ENCODE results near the gene THSD4.
A peak's percentile ranks its signal among the peaks of the same experiment; 100 is the strongest.
"Not testable (repeated sequence)": the region's sequence is repeated elsewhere in the genome, so short reads cannot be mapped to it uniquely, and the experiment has no call there.

THSD4 gene

DNA sequence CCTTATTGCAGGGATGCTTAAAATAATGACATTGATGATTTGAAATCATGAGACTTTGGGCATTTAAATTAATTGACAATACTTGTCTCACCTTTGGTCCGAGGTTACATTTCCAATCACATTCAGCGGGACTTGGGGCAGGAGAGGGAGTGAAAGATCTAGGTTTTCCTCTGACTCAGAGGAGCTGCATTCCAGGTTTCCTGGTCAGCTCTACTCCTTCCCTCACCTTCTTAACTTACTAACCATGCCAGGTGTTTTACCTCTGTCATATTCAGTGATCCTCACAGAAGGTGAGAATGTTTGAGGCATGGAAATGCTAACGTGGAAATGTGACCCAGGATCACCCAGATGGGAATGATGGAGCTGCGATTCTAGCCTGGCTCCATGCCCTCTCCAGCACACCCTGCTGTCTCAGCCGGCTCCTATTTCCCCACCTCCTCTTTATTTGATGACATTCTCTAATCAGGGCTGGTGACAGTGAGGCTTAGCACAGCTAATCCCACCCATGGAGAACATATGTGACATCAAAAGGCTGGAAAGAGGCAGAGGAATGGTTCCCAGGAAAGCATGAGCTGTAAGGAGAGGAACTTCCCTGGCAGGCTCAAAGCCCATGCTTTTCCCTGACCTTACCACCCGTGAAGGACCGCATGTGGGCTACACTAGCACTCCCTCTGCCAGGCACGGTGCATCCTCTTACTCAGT, 38.7 kb downstream of the THSD4 start:
- no peak for DNase-seq

DNA sequence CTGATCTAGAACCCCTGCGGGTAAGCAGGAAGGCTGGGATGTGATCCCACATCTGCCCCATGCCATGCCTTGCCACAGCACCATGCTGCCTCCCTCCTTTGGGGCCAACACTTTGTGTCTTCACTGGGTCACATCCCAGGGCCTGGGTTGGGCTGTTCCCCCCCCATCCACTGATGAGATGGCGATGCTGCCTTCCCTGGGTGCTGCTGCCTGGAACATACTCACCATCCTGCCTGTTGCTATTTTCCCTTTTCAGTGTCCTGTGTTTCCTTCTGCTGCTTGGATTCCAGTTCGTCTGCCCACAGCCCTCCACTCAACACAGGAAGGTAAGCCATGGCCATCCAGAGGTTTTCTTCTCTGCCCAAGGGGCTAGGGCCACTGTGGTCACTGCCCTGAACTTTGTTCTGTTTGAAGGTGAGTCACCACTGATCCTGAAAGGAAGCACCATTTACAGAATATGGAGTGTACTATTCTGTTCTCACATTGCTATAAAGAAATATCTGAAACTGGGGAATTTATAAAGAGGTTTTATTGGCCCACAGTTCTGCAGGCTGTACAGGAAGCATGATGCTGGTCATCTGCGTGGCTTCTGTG, 39.4 kb downstream of the THSD4 start:
- DNase-seq, result no peak

DNA sequence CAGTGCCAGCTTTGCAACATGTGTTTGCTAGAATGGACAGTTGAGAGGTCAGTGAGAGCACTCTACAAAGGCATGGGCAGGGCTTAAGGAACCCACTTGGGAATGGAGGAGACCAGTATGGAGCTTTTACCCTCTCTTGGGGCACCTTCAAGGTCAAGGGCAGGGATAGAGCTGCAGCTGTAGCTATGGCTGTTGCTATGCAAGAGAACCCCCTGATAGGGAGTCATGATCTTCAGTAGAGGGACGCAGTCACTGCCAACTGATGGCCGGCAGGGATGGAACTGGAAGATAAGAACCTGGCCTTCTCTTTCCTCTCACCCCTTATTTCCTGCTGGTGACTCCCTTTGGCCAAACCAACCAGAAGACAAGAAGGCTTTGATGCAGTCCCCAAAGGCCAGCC, 40.3 kb downstream of the THSD4 start:
- no peak for DNase-seq

DNA sequence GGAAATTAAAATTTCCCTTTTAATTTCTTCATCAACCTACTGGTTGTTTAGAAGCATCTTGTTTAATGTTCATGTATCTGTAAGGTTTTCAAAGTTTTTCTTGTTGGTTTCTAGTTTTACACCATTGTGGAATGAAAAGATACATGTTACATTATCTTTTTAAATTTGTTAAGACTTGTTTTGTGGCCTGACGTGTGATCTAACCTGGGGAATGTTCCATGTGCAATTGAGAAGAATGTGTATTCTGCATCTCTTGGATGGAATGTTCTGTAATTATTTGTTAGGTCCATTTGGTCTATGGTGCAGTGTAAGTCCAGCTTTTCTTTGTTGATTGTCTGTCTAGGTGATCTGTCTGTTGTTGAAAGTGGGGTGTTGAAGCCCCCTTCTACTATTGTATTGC, 45.7 kb downstream of the THSD4 start:
- DNase-seq, result no peak

DNA sequence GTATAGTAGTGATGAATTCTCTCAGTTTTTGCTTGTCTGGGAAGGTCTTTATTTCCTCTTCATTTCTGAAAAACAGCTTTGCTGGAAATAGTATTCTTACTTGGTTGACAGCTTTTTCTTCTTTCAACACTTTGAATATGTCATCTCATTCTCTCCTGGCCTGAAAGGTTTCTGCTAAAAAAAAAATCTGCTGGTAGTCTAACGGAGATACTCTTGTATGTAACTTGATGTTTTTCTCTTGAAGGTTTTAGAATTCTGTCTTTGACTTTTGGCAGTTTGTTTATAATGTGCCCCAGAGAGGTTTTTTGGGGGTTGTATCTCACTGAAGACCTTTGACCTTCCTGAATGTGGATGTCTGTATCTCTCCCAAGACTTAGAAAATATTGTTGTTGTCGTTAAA, 47.0 kb downstream of the THSD4 start:
- no peak for DNase-seq

DNA sequence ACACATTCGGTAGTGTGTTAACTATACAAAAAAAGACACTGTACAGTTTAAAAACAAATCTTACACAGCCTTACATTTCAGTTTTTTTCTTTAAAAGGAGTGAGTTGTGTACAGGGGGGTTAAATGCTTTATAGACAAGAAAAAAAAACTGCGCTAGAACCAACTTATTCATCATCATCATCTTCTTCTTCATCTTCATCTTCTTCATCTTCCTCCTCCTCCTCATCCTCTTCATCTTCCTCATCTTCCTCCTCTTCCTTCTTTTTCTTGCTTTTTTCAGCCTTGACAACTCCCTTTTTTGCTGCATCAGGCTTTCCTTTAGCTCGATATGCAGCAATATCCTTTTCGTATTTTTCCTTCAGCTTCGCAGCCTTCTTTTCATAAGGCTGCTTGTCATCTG, 49.3 kb downstream of the THSD4 start:
- not testable (repeated sequence) for DNase-seq

DNA sequence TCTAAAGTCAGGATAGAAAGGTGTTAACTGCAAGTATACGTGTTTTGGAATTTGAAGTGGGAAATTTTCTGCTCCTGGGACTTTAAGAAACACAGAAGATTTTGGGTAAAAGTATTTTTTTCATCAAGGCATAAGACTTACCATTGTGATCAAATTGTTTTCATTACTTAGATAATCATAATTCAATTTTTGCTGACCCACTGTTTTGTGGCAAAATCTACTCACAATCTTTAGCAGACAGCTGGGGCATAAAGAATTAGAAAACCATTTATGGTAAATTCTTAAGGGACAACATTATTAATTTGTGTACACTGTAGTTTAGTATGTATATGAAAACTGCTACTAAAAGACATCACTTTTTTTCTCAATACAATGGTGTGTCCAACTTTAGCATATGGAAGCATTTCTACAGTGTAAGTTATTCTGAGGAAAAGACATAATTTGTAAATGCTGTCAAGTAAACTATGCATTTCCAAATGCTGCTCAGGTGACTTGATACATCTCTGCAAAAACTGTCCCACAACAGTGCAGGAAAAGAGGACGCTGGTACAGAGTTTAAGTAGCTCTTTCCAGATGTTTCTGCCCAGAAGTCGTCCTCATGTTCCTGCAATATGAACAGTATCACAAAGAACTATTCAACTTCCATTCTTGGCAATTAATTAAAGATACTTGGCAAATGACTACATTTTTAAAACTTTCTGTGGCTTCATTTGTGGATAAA, 52.3 kb downstream of the THSD4 start:
- DNase-seq, result no peak

DNA sequence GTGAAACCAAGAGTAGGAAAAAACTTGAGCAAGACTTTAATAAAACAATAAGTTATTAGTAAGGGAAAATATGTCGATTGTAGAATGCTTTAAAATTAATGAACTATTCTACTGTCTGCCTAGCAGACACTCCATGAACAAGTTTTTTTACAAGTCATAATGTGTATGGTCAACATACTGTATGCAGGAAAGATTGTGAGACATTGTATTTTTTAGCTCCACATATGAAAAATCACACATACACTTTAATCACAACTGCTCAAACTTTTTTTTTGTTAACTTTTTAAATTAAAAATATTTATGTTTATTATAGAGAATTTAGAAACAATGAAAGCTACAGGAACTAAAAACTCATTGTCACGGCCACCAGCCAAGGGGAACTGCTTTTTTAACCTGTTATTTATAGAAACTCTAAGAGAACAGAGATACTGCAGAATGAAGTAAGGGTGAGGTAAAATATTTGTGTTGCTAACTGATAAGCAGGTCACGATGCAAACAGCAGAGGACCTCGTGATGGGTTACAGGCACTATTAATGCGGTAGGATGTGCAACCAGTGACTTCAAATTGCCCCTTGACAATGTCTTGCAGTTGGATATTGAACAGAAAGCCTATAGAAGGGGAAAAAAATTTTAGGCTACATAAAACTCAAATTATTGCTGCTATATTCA, 53.0 kb downstream of the THSD4 start:
- DNase-seq, result no peak

DNA sequence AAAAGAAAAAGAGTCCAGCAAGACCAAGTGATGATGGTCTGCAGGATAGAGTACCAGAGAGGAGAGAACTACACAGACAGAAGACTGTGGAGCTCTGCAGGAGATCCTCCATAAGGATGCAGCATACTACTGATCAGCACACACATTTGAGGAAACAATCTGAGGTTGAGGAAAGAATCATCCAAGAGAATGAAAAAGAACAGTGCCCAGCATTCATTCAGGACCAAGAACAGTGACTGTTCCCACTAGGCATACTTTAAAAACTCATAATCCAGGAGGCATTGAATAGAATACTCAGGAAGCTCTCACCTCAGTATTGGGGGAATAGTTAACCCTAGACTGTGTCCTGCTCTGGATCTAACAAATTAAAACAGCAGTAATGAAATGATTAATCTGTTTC, 54.9 kb downstream of the THSD4 start:
- DNase-seq, result no peak

DNA sequence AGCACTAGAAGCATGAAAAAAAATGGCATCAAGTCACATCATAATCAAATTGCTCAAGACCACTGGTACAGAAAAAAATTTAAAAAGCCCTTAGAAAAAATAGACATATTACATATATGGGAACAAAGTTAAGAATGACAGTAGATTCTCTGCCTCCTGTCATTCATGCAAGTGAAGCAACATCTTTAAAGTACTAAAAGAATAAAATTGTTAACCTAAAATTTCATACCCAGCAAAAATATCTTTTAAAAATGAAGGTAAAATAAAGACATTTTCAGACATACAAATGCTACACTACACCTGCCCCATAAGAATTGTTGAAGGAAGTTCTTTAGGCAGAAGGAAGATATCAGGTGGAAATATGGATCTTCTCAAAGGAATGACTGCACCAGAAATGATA, 55.9 kb downstream of the THSD4 start:
- no peak for DNase-seq

DNA sequence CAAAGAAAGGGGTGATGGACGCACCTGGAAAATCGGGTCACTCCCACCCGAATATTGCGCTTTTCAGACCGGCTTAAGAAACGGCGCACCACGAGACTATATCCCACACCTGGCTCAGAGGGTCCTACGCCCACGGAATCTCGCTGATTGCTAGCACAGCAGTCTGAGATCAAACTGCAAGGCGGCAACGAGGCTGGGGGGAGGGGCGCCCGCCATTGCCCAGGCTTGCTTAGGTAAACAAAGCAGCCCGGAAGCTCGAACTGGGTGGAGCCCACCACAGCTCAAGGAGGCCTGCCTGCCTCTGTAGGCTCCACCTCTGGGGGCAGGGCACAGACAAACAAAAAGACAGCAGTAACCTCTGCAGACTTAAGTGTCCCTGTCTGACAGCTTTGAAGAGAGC, 59.1 kb downstream of the THSD4 start:
- not testable (repeated sequence) for DNase-seq

DNA sequence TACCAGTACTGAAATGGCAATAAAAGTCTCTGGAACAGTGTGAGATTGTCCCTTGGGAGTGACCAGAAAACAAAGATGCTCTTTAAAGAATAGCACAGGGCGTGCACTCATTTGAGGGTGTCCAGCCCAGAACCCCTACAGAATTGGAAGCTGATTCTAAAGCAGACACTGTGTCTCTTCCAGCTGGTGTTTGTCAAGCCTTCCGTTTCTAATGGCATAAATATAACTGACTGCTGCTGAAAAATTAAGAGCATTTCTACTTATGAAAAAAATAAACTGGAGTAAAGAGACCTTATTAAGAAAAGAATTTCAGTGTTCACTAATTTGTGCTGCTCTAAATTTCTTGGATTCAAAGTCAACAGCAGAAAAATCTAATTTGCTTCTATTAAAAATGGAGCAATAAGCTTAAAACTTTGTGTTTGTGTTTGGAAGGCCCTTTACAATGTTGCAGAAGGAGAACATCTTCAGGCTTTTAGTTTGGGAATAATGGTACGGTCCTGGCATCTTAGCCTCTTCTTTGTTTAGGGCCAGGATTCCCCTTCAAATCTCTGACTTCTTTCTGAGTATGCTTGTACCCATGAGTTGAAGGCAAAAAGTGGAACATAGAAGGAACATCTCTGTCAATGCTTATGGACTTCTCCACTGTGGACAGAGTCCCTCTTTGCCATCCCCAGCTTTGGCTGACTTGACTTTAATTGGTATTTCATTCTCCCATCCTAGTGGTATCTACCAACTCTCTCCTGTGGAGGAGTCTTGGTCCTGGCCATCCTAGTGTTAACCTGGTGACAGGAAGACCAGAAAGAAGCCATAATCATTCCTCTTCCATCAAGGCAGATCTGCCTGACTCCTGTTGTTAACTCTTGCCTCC, 65.9 kb downstream of the THSD4 start:
- DNase-seq, result no peak

DNA sequence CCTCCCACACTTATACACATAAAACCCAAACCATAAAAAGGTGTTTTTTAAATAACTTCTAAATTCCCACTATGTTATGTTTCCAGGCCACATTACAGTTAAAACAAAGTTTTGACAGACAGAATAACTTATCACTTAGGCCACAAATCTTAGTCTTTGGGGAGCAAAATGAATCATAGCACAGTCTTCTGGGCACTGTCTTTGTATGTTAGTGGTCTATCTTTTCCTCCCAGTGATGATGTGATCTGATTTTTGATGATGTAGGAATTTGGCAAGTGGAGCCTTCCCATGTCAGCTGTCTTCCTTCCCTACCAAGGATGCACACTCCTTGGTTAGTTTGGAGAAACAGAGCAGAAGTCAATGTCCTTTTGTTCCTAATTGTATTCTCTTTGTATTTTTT, 67.3 kb downstream of the THSD4 start:
- no peak for DNase-seq

DNA sequence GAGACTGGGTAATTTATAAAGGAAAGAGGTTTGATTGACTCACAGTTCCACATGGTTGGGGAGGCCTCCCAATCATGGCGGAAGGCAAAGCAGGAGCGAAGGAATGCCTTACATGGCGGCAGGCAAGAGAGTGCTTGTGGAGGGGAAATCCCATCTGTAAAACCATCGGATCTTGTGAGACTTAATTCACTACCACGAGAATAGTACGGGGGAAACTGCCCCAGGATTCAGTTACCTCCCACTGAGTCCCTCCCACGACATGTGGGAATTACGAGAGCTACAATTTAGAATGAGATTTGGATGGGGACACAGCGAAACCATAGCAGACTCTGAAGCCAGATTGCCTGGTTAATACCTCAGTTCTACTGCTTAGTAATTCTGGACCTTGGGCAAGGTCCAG, 67.8 kb downstream of the THSD4 start:
- no peak for DNase-seq

DNA sequence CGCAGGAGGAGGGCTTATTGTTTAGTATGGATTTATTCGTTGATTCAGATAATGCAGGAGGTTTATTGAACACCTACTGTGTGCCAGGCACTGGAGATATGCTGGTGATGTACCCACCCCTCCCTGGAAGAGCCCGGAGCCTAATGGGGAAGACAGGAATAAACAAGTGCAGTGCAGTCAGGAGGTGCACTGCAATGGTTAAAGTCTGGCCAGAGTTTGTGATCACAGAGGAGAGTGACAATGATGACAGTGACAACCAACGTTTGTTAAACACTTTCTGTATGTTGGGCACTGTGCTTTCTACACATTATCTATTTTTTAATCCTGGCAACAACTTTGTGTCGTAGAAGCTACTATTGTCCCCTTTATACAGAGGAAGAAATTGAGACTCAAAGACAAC, 70.4 kb downstream of the THSD4 start:
- no peak for DNase-seq

DNA sequence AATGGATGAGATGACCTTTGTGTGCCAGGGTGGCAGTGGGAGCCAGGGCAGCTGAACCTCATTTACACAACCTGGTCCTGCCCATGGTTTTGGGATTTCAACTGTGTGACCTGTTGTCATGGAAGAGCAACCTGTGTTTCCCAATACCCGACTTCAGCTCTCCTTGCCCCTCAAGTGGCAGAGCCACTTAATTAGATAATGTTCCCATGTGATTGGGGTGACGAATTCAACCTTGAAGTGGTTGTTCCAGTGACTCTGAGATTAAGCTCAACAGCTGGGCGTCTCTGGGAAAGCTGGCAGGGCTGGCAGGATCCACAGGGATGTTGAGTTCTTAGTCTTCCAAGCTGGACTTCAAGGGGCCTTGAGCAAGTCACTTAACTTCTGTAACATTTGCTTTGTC, 71.0 kb downstream of the THSD4 start:
- no peak for DNase-seq

DNA sequence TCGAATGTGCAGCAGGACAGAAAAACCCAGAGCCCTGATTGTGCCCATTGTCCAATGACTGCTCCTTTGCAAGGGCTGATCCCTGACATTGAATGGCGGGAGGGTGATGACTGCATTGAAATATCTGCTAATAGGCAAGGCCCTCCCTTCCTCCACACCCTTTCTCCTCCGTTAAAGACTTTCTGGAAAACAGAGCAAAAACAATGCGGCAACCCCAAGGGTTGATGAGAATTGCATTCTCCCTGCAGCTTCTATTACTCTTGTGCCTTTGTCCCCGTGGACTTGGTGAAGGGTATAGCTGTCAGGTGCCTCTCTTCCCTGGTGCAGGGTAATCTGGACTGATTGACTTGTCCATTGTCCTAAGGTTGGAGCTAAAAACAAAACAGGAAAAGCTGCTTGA, 71.8 kb downstream of the THSD4 start:
- DNase-seq, result no peak

DNA sequence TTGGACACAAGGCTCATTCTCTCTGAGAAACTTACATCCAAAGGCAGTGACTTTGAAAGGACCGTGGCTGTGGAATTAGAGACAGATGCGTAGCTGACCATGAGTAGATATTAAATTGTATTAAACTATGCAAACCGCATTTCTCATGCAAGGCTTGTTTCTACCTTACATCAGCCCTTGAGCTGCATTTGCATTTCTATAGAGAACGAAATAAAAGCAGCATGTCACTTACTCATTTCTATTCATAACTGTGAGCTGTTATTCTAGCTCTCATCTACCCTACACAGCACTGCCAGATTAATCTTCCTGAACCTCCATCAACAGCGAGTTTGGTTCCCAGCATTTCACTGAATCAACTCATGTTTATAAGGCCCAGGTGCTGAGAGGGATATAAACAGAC, 72.3 kb downstream of the THSD4 start:
- DNase-seq, result no peak

DNA sequence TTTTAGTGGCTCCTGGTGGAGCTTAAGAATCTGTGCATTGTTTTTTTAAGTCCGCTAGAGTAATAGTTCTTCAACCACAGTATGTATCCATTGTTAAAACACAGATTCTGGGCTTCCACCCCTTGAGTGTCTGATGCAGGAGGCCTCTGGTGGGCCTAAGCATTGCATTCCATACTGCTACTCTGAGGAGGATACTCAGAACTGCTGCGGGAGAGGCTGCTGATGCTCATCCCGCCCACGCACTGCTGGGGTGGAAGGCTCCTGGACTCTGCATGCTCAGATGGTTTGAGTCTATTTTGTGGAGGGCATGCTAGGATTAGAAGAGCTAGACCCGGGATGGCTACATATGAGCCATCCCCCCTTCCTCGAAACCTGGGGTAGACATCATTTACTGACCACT, 74.4 kb downstream of the THSD4 start:
- no peak for DNase-seq

DNA sequence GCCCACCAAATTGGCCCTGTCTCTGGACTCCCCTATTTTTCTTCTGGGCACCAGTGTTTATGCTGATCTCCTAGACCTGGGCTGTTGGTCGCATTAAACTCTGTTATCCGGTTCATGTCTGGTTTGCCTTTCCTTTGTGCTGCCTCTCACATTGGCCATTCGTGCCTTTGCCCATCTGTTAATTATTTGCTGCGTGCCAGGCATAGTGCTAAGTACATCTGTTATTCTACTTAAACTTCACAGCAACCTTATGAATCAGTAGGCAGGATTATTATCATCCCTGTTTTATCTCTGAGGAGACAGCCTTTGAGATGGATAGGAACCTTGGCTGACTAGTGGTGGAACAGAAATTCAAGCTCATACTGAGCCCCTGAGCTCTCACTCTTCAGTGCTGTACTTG, 76.0 kb downstream of the THSD4 start:
- no peak for DNase-seq

DNA sequence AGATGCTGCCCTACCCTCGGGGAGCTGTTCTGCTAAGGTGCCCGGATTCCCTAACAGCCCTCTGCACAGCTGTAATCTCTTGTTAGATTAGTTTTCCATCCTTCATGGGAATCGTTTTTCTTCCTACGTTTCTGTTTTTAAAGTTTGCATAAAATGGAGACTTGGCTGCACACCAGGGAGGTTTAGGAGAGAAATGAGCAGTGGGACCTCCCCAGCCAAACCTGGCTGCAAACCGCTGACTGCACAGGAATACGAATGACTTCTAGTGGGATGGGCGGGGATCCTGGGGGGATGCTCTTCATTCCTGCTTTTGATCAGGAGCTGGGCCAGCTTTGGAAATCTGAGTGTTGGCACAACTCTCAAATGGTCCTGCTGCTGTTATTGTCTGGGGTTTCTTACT, 77.5 kb downstream of the THSD4 start:
- no peak for DNase-seq

DNA sequence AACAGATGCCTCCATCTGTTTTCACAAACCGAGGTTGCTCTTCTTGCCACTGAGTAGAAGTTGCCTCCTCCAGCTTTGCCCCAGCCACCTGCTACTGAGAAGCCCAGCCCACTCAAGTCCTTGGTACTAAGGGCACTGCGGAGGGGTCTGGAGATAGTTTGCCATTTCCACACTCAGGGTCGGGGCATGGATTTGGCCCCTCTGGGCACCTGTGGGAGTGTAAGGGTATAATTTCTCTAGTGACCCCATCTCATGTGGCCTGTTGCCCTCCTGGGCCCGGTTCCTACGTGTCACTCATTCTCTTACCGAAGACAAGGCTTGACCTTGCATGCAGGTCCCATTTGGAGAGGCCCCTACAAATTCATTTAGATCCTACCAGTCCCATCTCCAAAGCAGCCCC, 79.0 kb downstream of the THSD4 start:
- no peak for DNase-seq

DNA sequence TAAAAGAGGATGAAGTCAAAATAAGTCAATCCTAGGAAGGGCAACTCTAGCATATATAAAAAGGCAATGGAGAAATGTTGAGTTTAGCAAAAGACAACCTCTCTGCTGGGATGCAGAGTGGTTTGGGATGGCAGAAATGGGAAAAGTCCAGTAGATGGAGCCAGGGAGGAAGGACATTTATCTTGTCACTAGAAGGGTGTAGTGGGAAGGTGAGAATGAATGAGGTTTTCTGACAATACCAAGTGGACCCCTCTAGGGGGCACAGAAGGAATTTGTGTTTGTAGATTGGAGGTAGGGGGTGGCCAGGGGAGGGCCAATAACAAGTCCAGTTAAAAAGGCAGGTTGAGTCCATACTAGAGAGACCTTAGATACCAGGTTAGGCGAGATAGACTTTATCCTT, 80.0 kb downstream of the THSD4 start:
- peak; percentile 30 for DNase-seq

Measured in EL (cell line).